HCT116 (cell line): ENCODE measurements around the gene WWOX.

ENCODE experiments used
- CEBPB ChIP-seq: IDR thresholded peaks from 2 replicates; pipeline ENCODE4 v1.6.1; 2012; ENCODE audit warnings: low read depth
- EGR1 ChIP-seq: IDR thresholded peaks from 2 replicates; pipeline ENCODE4 v1.6.1; 2012; ENCODE audit warnings: low read depth
- ELF1 ChIP-seq: IDR thresholded peaks from 2 replicates; pipeline ENCODE4 v1.6.1; 2012; ENCODE audit warnings: low read depth, borderline replicate concordance
- EZH2 ChIP-seq: fragments of 200-600 bp; sonication (generic); IDR thresholded peaks from 2 replicates; pipeline ENCODE4 v1.6.1; 2017; ENCODE audit warnings: antibody characterized with exemption, mixed run types
- JUND ChIP-seq: IDR thresholded peaks from 2 replicates; pipeline ENCODE4 v1.6.1; 2012
- POLR2A ChIP-seq: IDR thresholded peaks from 2 replicates; pipeline ENCODE4 v1.7.0; 2011; ENCODE audit warnings: borderline replicate concordance; ENCODE audit not compliant: insufficient read depth, insufficient read length; ENCODE audit errors: extremely low read depth
- POLR2AphosphoS5 ChIP-seq: IDR thresholded peaks from 2 replicates; pipeline ENCODE4 v1.6.1; 2011; ENCODE audit warnings: mild to moderate bottlenecking, low read depth, low read length, moderate library complexity
- RAD21 ChIP-seq: IDR thresholded peaks from 2 replicates; pipeline ENCODE4 v1.6.1; 2012; ENCODE audit warnings: low read depth, mild to moderate bottlenecking
- YY1 ChIP-seq: IDR thresholded peaks from 2 replicates; pipeline ENCODE4 v1.6.1; 2011; ENCODE audit warnings: low read length, low read depth, moderate library complexity, mild to moderate bottlenecking; ENCODE audit not compliant: insufficient replicate concordance; ENCODE audit errors: extremely low read depth
- ZNF274 ChIP-seq: fragments of 200-500 bp; sonication (Bioruptor generic); IDR thresholded peaks from 2 replicates; pipeline ENCODE4 v1.6.1; 2014; ENCODE audit warnings: mild to moderate bottlenecking, low read depth, low read length, inconsistent platforms
- TF ChIP-seq, protein P1 (sequence below), 3 experiments: fragments of 200-600 bp in 1 of 3; sonication (generic) in 1 of 3; IDR thresholded peaks in 2 of 3; conservative IDR thresholded peaks in 1 of 3; 2 replicates each; pipeline ENCODE4 v1.5.1; 2012 to 2017; ENCODE audit warnings: low read depth in 2 of 3, low read length in 2 of 3, antibody characterized with exemption in 1 of 3, borderline replicate concordance in 1 of 3, control low read depth in 1 of 3, mild to moderate bottlenecking in 1 of 3, mixed read lengths in 1 of 3, mixed run types in 1 of 3, moderate library complexity in 1 of 3; ENCODE audit not compliant: insufficient read depth in 1 of 3
- TF ChIP-seq, protein P2 (sequence below): IDR thresholded peaks from 2 replicates; pipeline ENCODE4 v1.6.1; 2012

GRCh38 chr16:79079656-79080420 is 980.4 kb downstream of the WWOX start:
- TF ChIP-seq ZNF274, result no peak
- no peak for TF ChIP-seq POLR2A
- TF ChIP-seq EZH2, result no peak
- TF ChIP-seq, protein P1, sequence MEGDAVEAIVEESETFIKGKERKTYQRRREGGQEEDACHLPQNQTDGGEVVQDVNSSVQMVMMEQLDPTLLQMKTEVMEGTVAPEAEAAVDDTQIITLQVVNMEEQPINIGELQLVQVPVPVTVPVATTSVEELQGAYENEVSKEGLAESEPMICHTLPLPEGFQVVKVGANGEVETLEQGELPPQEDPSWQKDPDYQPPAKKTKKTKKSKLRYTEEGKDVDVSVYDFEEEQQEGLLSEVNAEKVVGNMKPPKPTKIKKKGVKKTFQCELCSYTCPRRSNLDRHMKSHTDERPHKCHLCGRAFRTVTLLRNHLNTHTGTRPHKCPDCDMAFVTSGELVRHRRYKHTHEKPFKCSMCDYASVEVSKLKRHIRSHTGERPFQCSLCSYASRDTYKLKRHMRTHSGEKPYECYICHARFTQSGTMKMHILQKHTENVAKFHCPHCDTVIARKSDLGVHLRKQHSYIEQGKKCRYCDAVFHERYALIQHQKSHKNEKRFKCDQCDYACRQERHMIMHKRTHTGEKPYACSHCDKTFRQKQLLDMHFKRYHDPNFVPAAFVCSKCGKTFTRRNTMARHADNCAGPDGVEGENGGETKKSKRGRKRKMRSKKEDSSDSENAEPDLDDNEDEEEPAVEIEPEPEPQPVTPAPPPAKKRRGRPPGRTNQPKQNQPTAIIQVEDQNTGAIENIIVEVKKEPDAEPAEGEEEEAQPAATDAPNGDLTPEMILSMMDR (IDR thresholded peaks at IDR 0.05 in 2 of 3, conservative IDR thresholded peaks at IDR 0.05 in 1 of 3; ENCODE audit: borderline replicate concordance in 1 of 3, insufficient read depth in 1 of 3, low read depth in 2 of 3, low read length in 2 of 3), result no peak
- no peak for TF ChIP-seq POLR2AphosphoS5
- TF ChIP-seq, protein P2, sequence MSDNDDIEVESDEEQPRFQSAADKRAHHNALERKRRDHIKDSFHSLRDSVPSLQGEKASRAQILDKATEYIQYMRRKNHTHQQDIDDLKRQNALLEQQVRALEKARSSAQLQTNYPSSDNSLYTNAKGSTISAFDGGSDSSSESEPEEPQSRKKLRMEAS, result no peak
- no peak for TF ChIP-seq JUND
- no peak for TF ChIP-seq RAD21
- no peak for TF ChIP-seq YY1
- TF ChIP-seq EGR1, result no peak
- no peak for TF ChIP-seq ELF1
- TF ChIP-seq CEBPB, result no peak
